ENCODE measurements around the gene SEC23B.
"Not testable (repeated sequence)": the region's sequence is repeated elsewhere in the genome, so short reads cannot be mapped to it uniquely, and the experiment has no call there.

SEC23B gene

DNA sequence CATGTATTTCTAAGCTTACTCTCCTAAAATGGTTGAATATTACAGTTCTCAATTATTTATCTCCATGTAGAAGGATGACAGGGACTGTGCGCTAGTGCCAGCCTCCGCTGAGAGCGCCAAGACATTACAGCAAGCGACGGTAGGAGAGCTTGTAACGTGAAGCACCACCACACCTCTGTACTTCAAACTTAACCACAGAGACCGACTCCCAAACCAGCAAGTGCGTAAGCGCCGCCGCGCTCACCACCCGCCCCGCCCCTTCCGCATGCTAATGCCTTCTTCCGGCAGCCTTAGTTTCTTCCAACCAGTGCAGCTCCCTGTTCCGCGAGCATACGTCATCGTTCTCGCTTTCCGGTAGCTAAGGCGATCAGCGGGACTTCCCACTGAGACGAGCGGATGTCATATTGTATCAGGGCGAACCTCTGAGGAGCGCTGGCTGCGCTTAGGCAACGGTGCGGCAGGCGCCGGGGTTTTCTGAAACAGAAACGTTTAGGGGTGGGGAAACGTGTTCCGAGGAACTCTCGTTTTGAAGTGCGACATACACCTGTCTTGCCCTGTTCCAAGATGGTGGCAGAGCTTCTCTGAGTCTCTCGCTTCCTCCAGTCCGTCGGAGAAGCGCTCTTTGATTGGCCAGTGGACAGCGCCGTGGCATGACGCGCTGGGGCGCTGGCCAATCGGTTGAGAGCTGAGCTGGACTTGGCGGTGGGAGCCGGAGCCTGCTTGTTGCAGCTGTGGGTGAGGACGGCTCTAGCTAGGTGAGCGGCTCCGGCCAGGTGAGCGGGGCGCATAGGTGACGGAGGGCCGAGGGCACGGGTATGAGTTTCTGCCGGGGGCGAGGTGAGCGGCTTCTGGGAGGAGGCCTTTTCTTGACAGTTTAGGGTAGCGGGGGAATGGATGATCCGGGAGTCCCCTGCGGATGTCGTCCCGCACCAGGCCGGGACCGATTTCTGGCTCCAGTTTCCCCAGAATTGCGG, at the start of gene SEC23B:
SEC23B (plus strand) TSS at position 723 of the 974 bp plus-strand sequence. CDS start 2,896 bp downstream, outside the sequence.
- in situ Hi-C loops (cut with MboI; ENCODE audit: low sequenced_read_pairs), result no loop called here

DNA sequence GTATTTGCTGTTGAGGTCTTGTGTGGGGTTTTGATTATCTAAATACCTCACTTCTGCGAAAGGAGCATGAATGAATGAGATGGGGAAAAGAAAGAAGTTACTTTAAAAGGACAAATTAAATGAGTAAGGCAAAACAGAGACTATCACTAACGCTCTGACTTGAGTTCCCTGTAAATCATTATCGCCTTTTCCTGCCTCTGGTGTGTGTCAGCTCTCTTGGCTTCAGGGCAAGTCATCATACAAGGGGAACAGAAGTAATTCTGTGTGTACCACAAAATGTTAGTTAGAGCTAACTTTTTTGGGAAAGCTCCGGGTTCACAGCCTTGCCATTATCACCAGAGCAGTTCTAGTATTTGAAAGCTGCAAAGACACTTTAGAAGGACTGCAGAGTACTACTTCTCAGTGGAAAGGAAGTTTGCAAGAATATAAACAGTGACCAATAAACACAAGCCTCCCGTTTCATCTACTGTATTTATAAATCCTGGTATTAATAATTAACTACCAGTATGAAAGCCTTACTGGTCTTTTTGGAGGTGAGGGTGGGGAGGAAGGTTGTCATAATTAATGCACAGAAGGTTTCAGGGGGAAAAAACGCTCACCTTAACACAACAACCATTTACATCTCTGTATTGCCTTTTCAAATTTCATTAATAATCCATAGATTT, 42.1 kb upstream of the SEC23B start:
- in situ Hi-C loops (cut with MboI; ENCODE audit: low sequenced_read_pairs), result no loop called here

DNA sequence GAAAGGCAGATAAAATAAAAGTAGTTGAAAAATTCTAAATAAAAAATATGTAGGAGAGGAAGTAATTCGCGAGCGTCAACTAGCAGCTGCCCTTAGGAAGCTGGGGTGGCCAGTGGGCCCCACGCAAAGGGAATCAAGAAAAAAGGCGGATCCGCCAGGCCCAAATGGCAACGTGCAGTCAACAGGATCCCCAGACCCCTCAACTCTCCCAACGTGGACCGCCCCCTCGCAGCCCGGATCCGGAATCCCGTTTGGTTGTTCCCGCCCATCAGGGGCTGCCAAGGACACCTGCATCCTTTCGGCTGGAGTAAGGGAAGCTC, 41.2 kb upstream of the SEC23B start:
- in situ Hi-C loops (cut with MboI; ENCODE audit: low sequenced_read_pairs), result no loop called here

DNA sequence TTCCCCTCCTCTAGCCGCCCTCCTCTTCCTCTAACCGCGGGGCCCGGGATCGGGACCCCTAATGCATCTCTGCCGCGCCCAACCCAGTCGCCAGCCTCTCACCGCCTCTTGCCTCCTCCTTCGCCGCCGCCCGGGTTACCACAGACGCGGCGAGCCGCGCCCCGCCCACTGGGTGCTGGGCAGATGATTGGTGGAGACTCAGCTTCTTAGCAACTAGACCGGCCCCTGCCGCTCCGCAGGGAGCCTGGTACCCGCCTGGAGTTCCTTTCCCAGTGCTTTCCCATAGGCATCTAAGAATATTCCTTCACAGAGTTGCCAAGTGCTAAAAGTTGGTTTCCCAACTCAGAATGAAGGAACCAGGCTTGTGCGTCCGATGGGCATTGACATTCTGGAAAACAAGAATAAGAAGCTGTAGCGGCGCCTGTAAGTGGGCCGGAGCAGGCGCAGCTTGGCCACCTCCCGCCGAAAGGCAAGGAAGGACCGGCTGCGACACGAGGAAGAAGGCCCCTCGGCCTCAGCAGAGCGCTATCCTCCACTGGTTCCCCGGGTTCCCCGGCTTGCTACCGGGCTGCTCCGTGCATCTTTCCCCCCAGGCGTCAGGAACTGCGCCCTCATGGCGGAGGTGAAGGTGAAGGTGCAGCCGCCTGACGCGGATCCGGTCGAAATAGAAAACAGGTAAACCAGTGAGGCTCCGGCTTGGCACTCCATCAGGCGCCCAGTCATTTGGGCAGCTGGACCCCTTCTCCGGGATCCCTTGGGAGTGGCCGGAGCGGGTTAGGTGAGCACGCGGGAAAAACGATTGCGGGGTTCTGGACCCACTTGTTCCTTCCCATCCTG, 40.6 kb upstream of the SEC23B start, which contains the start of the genes DZANK1 and POLR3F:
DZANK1 (minus strand) TSS at position 137 of the 837 bp plus-strand sequence. CDS start 1,672 bp downstream, outside the sequence.
POLR3F (plus strand) TSS at position 497 of the 837 bp plus-strand sequence; CDS start at position 614, 117 bp downstream.
- in situ Hi-C loops (cut with MboI; ENCODE audit: low sequenced_read_pairs), result no loop called here

DNA sequence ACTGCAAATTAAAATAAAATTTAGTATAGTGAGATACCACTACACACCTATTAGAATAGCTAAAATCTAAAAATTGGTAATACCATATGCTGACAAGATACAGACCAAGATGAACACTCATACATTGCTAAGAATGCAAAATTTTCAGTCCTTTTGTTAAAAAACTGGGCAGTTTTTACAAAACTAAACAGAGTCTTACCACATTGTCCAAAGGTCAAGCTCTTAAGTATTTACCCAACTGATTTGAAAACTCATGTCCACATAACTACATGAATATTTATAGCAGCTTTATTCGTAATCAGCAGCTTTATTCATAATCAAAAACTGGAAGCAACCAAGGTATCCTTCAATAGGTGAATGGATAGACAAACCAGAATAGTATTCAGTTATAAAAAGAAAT, 30.5 kb upstream of the SEC23B start:
- in situ Hi-C loops (cut with MboI; ENCODE audit: low sequenced_read_pairs), result no loop called here

DNA sequence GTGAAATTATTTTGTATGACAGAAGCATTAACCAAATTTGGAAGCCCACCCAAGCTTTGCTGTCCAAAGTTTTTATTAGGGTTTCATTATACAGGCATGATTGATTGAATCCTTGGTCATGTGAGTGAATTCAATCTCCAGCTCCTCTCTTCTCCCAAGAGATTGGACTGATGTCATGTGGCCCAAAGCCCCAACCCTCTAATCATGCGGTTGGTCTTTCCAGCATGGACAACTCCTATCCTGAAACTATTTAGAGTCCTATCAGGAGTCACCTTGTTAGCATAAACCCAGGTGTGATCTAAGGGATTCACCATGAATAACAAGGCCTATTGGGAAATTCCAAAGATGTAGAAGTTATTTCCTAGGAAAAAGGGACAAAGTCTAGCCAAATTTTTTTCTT, 29.9 kb upstream of the SEC23B start:
- in situ Hi-C loops (cut with MboI; ENCODE audit: low sequenced_read_pairs), result no loop called here

DNA sequence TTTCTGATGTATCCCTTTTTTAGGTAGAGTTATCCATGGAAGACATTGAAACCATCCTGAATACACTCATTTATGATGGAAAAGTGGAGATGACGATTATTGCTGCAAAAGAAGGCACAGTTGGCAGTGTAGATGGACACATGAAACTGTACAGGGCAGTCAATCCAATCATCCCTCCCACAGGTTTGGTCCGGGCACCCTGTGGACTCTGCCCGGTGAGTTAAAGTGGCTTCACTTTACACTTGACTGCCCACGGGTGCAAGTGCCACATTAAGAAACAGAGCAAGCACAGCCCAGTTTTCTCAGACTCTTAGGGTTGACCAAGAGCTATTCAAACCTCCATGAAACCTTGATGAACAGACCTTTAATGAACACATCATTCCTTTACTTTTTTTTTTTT, 26.1 kb upstream of the SEC23B start:
- in situ Hi-C loops (cut with MboI; ENCODE audit: low sequenced_read_pairs), result no loop called here

DNA sequence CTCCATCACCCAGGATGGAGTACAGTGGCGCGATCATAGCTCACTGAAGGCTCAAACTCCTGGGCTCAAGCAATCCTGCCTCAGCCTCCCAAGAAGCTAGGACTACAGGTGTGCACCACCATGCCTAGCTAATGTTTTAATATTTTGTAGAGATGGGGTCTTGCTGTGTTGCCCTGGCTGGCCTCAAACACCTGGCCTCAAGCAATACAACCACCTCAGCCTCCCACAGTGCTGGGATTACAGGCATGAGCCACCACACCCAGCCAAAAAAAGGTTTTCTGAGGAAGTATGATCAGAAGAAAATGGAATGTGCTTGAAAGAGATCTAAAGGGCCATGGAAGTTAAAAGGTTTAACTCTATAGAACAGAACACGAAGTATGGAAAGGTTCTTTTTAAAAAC, 19.4 kb upstream of the SEC23B start:
- in situ Hi-C loops (cut with MboI; ENCODE audit: low sequenced_read_pairs), result no loop called here

DNA sequence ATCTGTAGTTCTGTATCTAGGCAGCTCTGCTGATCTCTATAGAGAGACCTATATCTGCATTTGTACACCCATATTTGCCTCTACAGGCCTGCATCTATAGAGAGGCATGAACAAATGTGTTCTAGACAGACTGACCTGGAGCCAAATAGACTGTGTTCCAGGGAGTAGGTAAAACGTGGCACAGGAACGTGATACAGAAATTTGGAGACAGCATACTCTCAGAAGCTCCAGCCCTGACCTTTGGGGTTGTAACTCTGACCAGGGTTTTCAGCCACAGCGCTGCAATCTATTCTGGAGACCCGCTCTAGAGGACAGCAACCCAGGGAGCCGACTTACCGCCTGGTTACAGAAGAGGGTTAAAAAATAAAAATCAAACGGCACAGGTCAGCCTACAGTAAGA, 11.7 kb upstream of the SEC23B start:
- in situ Hi-C loops (cut with MboI; ENCODE audit: low sequenced_read_pairs), result no loop called here

DNA sequence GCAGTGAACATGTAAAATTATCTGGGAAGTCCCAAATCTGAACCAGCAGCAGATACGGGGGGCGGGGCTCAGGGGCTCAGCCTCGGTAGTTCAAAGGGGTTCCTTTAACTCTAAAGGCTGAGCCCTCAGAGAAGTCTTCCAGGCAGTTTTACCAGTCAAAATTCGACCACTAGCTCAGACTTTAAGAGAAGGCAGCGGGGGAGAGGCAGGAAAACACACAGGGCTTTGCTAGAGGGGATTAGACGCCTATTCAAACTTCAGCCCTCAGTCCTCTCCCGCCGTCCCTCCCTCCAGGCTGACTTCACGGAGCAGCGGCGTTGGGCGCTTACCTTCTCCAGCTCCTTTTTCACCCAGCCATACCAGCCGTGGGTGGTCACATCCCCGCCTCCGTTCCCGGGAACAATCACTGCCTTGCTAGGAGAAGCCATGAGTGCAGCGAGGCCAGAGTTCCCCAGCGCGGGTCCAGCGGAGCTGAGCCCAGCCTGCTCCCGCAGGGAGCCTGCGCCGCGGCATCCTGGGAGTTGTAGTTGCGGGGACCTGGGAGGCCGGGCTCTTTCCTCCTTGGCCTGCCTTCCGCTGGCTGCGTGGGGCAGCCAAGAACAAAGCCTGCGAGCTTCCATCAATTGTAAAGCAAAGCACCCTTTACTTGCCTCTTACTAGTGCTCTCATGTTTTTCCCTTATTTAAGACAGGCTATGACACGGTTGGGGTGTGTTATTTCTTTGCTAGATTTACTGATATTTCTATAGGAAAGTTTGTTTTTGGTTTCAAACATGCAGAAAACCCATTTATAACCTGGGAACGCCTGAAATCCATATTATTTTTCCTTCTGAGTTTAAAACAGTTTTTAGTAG, 10.8 kb upstream of the SEC23B start, which contains the start of gene RBBP9:
RBBP9 (minus strand) TSS at position 486 of the 853 bp plus-strand sequence; CDS start at position 428, 58 bp downstream.
- in situ Hi-C loops (cut with MboI; ENCODE audit: low sequenced_read_pairs), result no loop called here

DNA sequence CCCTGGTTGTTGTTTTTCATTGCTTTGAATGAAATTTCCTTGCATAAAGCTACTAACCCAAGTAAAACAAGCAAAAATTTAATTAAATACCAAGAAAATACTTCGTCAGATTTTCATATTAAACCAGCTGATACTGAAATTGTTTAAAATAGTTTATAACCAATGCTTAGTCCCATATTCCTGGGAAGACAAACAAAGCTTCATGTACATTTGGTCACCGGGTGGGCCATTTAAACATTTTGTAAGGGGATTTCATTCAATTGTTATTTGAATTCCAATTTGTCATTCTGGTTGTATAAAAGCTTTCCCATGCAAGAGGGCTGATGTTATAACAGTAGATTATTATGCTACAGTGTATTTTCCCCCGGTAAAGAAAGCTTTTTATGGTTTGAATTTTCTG, 10.1 kb upstream of the SEC23B start:
- in situ Hi-C loops (cut with MboI; ENCODE audit: low sequenced_read_pairs), result no loop called here

DNA sequence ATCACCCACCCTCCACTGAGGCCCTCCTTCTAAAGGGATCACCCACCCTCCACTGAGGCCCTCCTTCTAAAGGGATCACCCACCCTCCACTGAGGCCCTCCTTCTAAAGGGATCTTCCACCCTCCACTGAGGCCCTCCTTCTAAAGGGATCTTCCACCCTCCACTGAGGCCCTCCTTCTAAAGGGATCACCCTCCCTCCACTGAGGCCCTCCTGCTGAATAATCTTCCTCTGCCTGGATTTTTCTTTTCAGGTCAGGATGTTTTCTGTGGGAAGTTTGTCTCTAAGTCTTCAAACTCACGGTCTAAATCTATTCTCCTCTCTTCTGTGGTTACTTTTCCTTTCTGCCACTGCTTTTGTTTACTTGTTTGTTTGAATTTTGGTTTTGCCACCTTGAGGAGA, 6.1 kb upstream of the SEC23B start:
- in situ Hi-C loops (cut with MboI; ENCODE audit: low sequenced_read_pairs), result not testable (repeated sequence)

DNA sequence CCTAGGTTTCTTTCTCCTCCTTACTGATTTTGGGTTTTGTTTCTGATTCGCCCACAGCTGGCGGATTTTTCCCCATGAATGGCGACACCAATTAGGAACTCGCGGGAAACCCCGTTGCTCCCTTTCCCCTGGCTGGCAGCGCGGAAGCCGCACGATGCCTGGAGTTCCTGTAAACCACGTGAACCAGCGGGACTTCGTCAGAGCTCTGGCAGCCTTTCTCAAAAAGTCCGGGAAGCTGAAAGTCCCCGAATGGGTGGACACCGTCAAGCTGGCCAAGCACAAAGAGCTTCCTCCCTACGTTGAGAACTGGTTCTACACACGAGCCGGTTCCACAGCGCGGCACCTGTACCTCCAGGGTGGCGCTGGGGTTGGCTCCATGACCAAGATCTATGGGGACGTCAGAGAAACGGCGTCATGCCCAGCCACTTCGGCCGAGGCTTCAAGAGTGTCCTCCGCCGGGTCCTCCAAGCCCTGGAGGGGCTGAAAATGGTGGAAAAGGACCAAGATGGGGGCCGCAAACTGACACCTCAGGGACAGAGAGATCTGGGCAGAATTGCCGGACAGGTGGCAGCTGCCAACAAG, 3.2 kb upstream of the SEC23B start:
- in situ Hi-C loops (cut with MboI; ENCODE audit: low sequenced_read_pairs), result no loop called here

DNA sequence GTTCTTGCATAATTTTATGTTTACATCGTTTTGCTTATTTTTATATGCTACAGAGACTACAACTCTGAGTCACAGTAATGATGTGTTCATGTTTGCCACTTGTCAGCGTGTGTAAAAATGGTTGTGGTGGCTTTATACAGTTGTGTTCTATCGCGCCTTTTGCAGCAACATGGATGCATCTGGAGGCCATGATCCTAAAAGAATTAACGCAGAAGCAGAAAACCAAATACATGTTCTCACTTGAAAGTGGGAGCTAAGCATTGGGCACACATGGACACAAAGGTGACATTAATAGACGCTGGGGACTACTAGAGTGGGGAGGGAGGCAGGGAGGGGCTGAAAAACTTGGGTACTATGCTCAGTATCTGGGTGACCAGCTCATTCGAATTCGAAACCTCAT, 996 bp upstream of the SEC23B start:
- in situ Hi-C loops (cut with MboI; ENCODE audit: low sequenced_read_pairs), result no loop called here

DNA sequence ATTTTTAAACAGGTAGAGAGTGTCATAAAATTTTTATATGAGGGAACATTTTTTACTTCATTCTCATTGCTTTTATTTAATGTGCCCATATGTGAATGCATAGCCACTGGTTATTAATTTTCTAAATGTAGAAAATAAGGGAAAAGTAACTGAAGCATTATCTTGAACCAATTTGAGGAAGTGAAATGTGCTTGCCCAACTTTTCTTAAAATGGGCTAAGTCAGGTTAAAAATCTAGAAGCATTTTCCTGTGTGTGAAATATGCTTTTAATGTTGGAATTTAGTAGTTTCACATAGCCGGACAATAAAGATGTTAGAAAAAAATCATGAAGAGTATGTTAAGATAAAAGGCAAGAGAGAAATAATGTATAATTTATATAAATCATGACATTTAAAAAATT, 3.8 kb downstream of the SEC23B start:
- in situ Hi-C loops (cut with MboI; ENCODE audit: low sequenced_read_pairs), result no loop called here

DNA sequence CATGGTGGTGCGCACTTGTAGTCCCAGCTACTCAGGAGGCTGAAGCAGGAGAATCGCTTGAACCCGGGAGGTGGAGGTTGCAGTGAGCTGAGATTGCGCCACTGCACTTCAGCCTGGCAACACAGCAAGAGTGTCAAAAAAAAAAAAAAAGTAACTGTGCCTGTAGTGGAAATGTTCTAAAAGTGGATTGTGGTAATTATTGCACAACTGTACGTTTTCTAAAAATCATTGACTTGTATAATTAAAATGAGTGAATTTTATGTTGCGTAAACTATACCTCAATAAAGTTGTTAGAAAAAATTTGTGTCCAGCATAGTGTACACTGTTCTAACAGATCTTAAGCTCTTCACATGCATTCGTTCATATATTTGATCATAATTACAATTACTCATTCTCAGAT, 5.5 kb downstream of the SEC23B start:
- in situ Hi-C loops (cut with MboI; ENCODE audit: low sequenced_read_pairs), result no loop called here

DNA sequence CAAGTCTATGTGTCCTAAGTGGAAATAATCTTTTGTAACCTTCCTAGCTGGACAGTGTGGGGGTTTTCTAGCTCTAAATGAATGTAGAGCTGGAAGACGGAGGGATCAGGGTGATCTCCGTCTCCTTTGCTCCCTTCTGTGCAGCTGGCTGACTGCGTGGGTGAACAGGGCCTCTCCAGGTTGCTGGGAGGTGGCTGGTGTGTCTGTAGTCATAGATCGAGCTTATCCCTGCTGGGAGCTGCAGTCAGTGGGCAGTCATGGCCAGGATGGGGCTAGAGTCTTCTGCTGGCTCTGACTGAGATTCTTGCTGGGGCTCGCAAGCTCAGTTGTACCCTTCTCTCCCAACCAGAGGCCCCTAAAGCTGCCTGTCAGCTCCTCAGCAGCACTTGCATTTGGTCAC, 6.4 kb downstream of the SEC23B start:
- in situ Hi-C loops (cut with MboI; ENCODE audit: low sequenced_read_pairs), result no loop called here

DNA sequence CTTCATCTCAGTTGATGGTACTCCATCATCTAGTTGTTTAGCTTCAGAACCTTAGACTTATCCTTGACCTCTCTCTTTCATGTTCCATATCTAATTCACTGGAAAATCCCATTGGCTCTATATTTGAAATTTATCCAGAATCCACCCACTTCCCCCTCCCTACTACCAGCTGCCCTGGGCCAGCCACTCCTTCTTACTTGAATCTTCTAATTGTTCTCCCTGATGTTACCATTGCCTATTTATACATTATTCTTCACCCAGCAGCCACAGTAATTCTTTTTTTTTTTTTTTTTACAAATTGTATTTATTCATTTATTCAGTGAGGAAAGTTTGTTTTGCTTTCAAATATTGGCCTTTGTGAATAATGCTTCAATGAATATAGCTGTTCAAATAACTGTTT, 8.2 kb downstream of the SEC23B start:
- in situ Hi-C loops (cut with MboI; ENCODE audit: low sequenced_read_pairs), result no loop called here

DNA sequence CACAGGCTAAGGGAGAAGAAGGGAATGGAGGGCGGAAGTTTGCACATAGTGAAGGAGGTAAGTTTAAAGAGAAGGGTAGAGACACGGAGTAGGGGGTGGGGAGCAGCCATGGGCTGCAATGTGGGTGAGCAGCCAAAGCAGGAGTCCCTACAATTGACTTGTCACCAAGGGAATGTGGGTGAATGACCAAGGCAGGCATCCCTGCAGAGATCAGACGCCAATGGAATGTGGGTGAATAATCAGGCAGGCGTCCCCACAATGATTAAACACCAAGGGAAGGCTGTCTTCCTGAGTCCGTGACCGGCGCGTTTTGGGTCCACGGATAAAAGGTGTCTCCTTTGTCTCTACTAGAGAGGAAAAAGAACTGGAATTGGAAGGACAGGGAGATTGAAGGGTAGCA, 14.3 kb downstream of the SEC23B start:
- in situ Hi-C loops (cut with MboI; ENCODE audit: low sequenced_read_pairs), result not testable (repeated sequence)

DNA sequence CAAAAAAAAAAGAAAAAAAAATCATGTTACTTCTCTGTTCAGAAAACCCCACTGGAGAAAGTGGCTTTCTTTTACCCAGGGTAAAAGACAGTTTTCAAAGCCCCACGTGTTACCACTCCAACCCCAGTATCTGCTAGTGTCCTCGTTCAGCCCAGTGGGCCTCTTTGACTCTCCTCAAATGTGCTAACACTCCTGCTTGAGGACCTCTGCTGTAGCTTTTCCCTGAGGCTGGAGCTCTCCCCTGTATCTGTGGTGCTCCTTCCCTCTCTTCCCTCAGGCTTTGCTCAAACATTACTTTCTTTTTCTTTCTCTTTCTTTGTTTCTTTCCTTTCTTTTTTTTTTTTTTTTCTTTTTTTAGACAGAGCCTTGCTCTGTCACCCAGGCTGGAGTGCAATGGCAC, 15.3 kb downstream of the SEC23B start:
- in situ Hi-C loops (cut with MboI; ENCODE audit: low sequenced_read_pairs), result no loop called here
